Measurements from ENCODE around the gene ADGRE1.

DNA sequence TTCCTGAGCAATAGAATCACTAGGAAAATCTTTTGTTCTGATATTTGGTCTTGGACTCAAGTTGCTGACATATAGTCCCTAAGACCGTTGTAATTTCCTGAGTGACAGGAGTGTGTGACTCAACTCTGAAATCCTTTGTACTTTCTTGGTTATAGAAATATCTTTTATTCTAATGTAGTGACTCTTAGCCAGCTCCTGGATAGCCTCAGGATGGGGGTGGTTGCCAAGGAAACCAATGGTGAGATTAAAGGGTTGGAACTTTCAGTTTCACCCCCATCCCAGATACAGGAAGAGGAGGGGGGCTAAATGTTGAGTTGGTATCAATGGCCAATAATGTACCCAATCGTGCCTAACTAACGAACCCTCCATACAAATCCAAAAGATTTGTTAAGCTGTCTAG lies 92.0 kb downstream of the ADGRE1 start:
- TF ChIP-seq ZBTB48 (tag by site-specific recombination; IDR thresholded peaks at IDR 0.05) (no peak), ZBTB21 (tag by site-specific recombination; IDR thresholded peaks at IDR 0.05) (no peak), ZNF214 (tag by site-specific recombination; IDR thresholded peaks at IDR 0.05; ENCODE audit: borderline replicate concordance) (no peak), MYNN (tag by site-specific recombination; IDR thresholded peaks at IDR 0.05; ENCODE audit: borderline replicate concordance) (no peak), GLI2 (tag by site-specific recombination; IDR thresholded peaks at IDR 0.05; ENCODE audit: borderline replicate concordance, low read depth) (no peak), ZNF366 (tag by site-specific recombination; conservative IDR thresholded peaks at IDR 0.05) (no peak), REPIN1 (tag by site-specific recombination; IDR thresholded peaks at IDR 0.05; ENCODE audit: low read depth) (no peak), ZNF2 (tag by site-specific recombination; IDR thresholded peaks at IDR 0.05) (no peak), ZNF549 (tag by site-specific recombination; IDR thresholded peaks at IDR 0.05) (no peak)
- TF ChIP-seq, protein P1, sequence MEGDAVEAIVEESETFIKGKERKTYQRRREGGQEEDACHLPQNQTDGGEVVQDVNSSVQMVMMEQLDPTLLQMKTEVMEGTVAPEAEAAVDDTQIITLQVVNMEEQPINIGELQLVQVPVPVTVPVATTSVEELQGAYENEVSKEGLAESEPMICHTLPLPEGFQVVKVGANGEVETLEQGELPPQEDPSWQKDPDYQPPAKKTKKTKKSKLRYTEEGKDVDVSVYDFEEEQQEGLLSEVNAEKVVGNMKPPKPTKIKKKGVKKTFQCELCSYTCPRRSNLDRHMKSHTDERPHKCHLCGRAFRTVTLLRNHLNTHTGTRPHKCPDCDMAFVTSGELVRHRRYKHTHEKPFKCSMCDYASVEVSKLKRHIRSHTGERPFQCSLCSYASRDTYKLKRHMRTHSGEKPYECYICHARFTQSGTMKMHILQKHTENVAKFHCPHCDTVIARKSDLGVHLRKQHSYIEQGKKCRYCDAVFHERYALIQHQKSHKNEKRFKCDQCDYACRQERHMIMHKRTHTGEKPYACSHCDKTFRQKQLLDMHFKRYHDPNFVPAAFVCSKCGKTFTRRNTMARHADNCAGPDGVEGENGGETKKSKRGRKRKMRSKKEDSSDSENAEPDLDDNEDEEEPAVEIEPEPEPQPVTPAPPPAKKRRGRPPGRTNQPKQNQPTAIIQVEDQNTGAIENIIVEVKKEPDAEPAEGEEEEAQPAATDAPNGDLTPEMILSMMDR (tag by site-specific recombination; IDR thresholded peaks at IDR 0.05), result no peak
- TF ChIP-seq, protein P2, sequence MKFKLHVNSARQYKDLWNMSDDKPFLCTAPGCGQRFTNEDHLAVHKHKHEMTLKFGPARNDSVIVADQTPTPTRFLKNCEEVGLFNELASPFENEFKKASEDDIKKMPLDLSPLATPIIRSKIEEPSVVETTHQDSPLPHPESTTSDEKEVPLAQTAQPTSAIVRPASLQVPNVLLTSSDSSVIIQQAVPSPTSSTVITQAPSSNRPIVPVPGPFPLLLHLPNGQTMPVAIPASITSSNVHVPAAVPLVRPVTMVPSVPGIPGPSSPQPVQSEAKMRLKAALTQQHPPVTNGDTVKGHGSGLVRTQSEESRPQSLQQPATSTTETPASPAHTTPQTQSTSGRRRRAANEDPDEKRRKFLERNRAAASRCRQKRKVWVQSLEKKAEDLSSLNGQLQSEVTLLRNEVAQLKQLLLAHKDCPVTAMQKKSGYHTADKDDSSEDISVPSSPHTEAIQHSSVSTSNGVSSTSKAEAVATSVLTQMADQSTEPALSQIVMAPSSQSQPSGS (tag by site-specific recombination; IDR thresholded peaks at IDR 0.05; ENCODE audit: low read depth), result no peak
- TF ChIP-seq, protein P3, sequence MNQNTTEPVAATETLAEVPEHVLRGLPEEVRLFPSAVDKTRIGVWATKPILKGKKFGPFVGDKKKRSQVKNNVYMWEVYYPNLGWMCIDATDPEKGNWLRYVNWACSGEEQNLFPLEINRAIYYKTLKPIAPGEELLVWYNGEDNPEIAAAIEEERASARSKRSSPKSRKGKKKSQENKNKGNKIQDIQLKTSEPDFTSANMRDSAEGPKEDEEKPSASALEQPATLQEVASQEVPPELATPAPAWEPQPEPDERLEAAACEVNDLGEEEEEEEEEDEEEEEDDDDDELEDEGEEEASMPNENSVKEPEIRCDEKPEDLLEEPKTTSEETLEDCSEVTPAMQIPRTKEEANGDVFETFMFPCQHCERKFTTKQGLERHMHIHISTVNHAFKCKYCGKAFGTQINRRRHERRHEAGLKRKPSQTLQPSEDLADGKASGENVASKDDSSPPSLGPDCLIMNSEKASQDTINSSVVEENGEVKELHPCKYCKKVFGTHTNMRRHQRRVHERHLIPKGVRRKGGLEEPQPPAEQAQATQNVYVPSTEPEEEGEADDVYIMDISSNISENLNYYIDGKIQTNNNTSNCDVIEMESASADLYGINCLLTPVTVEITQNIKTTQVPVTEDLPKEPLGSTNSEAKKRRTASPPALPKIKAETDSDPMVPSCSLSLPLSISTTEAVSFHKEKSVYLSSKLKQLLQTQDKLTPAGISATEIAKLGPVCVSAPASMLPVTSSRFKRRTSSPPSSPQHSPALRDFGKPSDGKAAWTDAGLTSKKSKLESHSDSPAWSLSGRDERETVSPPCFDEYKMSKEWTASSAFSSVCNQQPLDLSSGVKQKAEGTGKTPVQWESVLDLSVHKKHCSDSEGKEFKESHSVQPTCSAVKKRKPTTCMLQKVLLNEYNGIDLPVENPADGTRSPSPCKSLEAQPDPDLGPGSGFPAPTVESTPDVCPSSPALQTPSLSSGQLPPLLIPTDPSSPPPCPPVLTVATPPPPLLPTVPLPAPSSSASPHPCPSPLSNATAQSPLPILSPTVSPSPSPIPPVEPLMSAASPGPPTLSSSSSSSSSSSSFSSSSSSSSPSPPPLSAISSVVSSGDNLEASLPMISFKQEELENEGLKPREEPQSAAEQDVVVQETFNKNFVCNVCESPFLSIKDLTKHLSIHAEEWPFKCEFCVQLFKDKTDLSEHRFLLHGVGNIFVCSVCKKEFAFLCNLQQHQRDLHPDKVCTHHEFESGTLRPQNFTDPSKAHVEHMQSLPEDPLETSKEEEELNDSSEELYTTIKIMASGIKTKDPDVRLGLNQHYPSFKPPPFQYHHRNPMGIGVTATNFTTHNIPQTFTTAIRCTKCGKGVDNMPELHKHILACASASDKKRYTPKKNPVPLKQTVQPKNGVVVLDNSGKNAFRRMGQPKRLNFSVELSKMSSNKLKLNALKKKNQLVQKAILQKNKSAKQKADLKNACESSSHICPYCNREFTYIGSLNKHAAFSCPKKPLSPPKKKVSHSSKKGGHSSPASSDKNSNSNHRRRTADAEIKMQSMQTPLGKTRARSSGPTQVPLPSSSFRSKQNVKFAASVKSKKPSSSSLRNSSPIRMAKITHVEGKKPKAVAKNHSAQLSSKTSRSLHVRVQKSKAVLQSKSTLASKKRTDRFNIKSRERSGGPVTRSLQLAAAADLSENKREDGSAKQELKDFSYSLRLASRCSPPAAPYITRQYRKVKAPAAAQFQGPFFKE (tag by site-specific recombination; IDR thresholded peaks at IDR 0.05; ENCODE audit: borderline replicate concordance), result no peak
- TF ChIP-seq, protein P4, sequence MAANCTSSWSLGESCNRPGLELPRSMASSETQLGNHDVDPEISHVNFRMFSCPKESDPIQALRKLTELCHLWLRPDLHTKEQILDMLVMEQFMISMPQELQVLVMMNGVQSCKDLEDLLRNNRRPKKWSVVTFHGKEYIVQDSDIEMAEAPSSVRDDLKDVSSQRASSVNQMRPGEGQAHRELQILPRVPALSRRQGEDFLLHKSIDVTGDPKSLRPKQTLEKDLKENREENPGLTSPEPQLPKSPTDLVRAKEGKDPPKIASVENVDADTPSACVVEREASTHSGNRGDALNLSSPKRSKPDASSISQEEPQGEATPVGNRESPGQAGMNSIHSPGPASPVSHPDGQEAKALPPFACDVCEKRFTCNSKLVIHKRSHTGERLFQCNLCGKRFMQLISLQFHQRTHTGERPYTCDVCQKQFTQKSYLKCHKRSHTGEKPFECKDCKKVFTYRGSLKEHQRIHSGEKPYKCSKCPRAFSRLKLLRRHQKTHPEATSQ (tag by site-specific recombination; IDR thresholded peaks at IDR 0.05), result no peak
